Natural killer cell treated with Interleukin-12 subunit alpha and Interleukin-12 subunit beta and Interleukin-15 and Interleukin-18, amount 100 ng/mL, for 72 hours (primary cell): ENCODE results near the gene TERT. TPM values are rescaled to one million over a fixed set of nuclear protein-coding genes. Genes with fewer than 3 reads are reported as not detected.
"Not testable (repeated sequence)": the region's sequence is repeated elsewhere in the genome, so short reads cannot be mapped to it uniquely, and the experiment has no call there.

Experiments used
- ATAC-seq, 2 donors: fragments of 150-1000 bp; cut with Tn5 transposase in 1 of 2; sonication (Bioruptor Pico), chemical (Tn5 transposase) in 1 of 2; 2 replicates each; pipeline ENCODE4 v1.10.0; 2021
- DNase-seq: peaks from one replicate; pipeline ENCODE4 v3.0.0; 2022; ENCODE audit warnings: low spot score
- H3K27ac Mint-ChIP-seq, 2 donors: 1 replicate in 1 of 2; 2 replicates in 1 of 2; pipeline ENCODE4 v1.8.0; 2022; ENCODE audit warnings: mixed read lengths in 2 of 2, mild to moderate bottlenecking in 1 of 2, moderate library complexity in 1 of 2
- H3K27me3 Mint-ChIP-seq, 2 donors: 1 replicate in 1 of 2; 2 replicates in 1 of 2; pipeline ENCODE4 v1.8.0; 2022; ENCODE audit warnings: mixed read lengths in 2 of 2
- H3K36me3 Mint-ChIP-seq: one replicate; pipeline ENCODE4 v1.8.0; 2022; ENCODE audit warnings: mixed read lengths
- H3K4me1 Mint-ChIP-seq, 2 donors: 1 replicate in 1 of 2; 2 replicates in 1 of 2; pipeline ENCODE4 v1.8.0; 2022; ENCODE audit warnings: low read depth in 2 of 2, mixed read lengths in 2 of 2, mild to moderate bottlenecking in 1 of 2
- H3K4me3 Mint-ChIP-seq: one replicate; pipeline ENCODE4 v1.8.0; 2022; ENCODE audit warnings: mixed read lengths
- H3K9me3 Mint-ChIP-seq: 2 replicates; pipeline ENCODE4 v1.8.0; 2022; ENCODE audit warnings: mixed read lengths
- total RNA-seq, 2 donors: library from RNA; stranded (reverse); gene quantifications; one replicate each; pipeline ENCODE4 v1.2.3, GENCODE V29; 2022

The TERT gene
- 1 to 10 TPM in 1 of 2 donors, not detected in 1; 1.3 TPM for total RNA-seq

- DNase-seq, result no peak
- Mint-ChIP-seq H3K4me3 (no peak within 1 kb of the TSS), H3K27ac (no peak within 1 kb of the TSS), H3K4me1 (no peaks in the 10 kb centered on the region), H3K36me3 (no peaks in the 10 kb centered on the region), H3K27me3 (peaks cover 7 to 14% of the 10 kb centered on the region in 2 donors), H3K9me3 (no peaks in the 10 kb centered on the region)
- peak; percentile 38 to 65 for ATAC-seq
Measured at GRCh38 chr5:1294835-1295649, at the start of gene TERT. Gene TERT (minus strand): TSS chr5:1295068. CDS start chr5:1294989, 79 bp downstream.

GRCh38 chr5:1343931-1344901 lies 49.3 kb upstream of the TERT start:
- no peaks in the 10 kb centered on the region for H3K27me3 Mint-ChIP-seq
- ATAC-seq, result peak in 1 of 2 donors; percentile 3
- DNase-seq, result peak; percentile 29
- H3K4me1 Mint-ChIP-seq, result peaks cover 16 to 18% of the 10 kb centered on the region in 2 donors
- H3K27ac Mint-ChIP-seq, result peak overlapping the region; percentile 80 to 83
- H3K9me3 Mint-ChIP-seq, result no peaks in the 10 kb centered on the region
- H3K36me3 Mint-ChIP-seq, result peaks cover 13% of the 10 kb centered on the region
- peak overlapping the region; percentile 97 for H3K4me3 Mint-ChIP-seq

- H3K36me3 Mint-ChIP-seq, result peaks cover 13% of the 10 kb centered on the region
- no peaks in the 10 kb centered on the region for H3K27me3 Mint-ChIP-seq
- peaks cover 16 to 18% of the 10 kb centered on the region in 2 donors for H3K4me1 Mint-ChIP-seq
- H3K9me3 Mint-ChIP-seq, result no peaks in the 10 kb centered on the region
- peak overlapping the region; percentile 97 for H3K4me3 Mint-ChIP-seq
- ATAC-seq (no peak), DNase-seq (peak; percentile 45)
- H3K27ac Mint-ChIP-seq, result peak overlapping the region in 1 of 2 donors; percentile 10
Measured at GRCh38 chr5:1343315-1343751, 48.5 kb upstream of the TERT start.

GRCh38 chr5:1342711-1343110 lies 47.8 kb upstream of the TERT start:
- peaks cover 13% of the 10 kb centered on the region for H3K36me3 Mint-ChIP-seq
- H3K4me3 Mint-ChIP-seq, result peak overlapping the region; percentile 97
- H3K9me3 Mint-ChIP-seq, ATAC-seq, H3K27me3 Mint-ChIP-seq: not testable (repeated sequence)
- H3K27ac Mint-ChIP-seq, result peak overlapping the region in 1 of 2 donors; percentile 10
- peaks cover 16 to 18% of the 10 kb centered on the region in 2 donors for H3K4me1 Mint-ChIP-seq
- peak; percentile 22 for DNase-seq

- DNase-seq, result no peak
- no peak overlapping the region for H3K27ac Mint-ChIP-seq
Measured at GRCh38 chr5:1342268-1342667, 47.4 kb upstream of the TERT start.

GRCh38 chr5:1341863-1342262 lies 47.0 kb upstream of the TERT start:
- Mint-ChIP-seq H3K9me3 (no peaks in the 10 kb centered on the region), H3K4me1 (peaks cover 16 to 18% of the 10 kb centered on the region in 2 donors), H3K27ac (no peak overlapping the region), H3K36me3 (peaks cover 13% of the 10 kb centered on the region), H3K27me3 (no peaks in the 10 kb centered on the region), H3K4me3 (no peak overlapping the region)
- ATAC-seq (no peak), DNase-seq (peak; percentile 50)

More at GRCh38 chr5:1342268-1342667, 47.4 kb upstream of the TERT start:
- ATAC-seq, result no peak
- peaks cover 13% of the 10 kb centered on the region for H3K36me3 Mint-ChIP-seq
- no peaks in the 10 kb centered on the region for H3K9me3 Mint-ChIP-seq
- no peaks in the 10 kb centered on the region for H3K27me3 Mint-ChIP-seq
- no peak overlapping the region for H3K4me3 Mint-ChIP-seq
- H3K4me1 Mint-ChIP-seq, result peaks cover 16 to 18% of the 10 kb centered on the region in 2 donors

- peak; percentile 28 for DNase-seq
- ATAC-seq, H3K9me3 Mint-ChIP-seq, H3K4me3 Mint-ChIP-seq, H3K27ac Mint-ChIP-seq, H3K27me3 Mint-ChIP-seq: not testable (repeated sequence)
- Mint-ChIP-seq H3K36me3 (peaks cover 13% of the 10 kb centered on the region), H3K4me1 (peaks cover 12 to 18% of the 10 kb centered on the region in 2 donors)
Measured at GRCh38 chr5:1339818-1340210, 44.9 kb upstream of the TERT start.

- not testable (repeated sequence) for H3K27me3 Mint-ChIP-seq, H3K4me3 Mint-ChIP-seq, H3K9me3 Mint-ChIP-seq, H3K27ac Mint-ChIP-seq, ATAC-seq
- Mint-ChIP-seq H3K36me3 (peaks cover 13% of the 10 kb centered on the region), H3K4me1 (peaks cover 12 to 18% of the 10 kb centered on the region in 2 donors)
- DNase-seq, result peak; percentile 10
Measured at GRCh38 chr5:1339139-1339817, 44.4 kb upstream of the TERT start.

GRCh38 chr5:1338506-1339070 lies 43.7 kb upstream of the TERT start:
- H3K36me3 Mint-ChIP-seq, result peaks cover 8% of the 10 kb centered on the region
- peaks cover 5 to 12% of the 10 kb centered on the region in 2 donors for H3K4me1 Mint-ChIP-seq
- H3K27me3 Mint-ChIP-seq, result no peaks in the 10 kb centered on the region
- H3K4me3 Mint-ChIP-seq, result no peak overlapping the region
- H3K27ac Mint-ChIP-seq, result no peak overlapping the region
- ATAC-seq (no peak), DNase-seq (peak; percentile 37)
- no peaks in the 10 kb centered on the region for H3K9me3 Mint-ChIP-seq

- Mint-ChIP-seq H3K36me3 (peaks cover 8% of the 10 kb centered on the region), H3K9me3 (no peaks in the 10 kb centered on the region), H3K4me3 (no peak overlapping the region), H3K27ac (no peak overlapping the region), H3K4me1 (peaks cover 3 to 12% of the 10 kb centered on the region in 2 donors), H3K27me3 (no peaks in the 10 kb centered on the region)
- ATAC-seq, result no peak
- DNase-seq, result no peak
Measured at GRCh38 chr5:1338196-1338490, 43.3 kb upstream of the TERT start.

- Mint-ChIP-seq H3K4me1 (peaks cover 0 to 10% of the 10 kb centered on the region in 2 donors), H3K4me3 (no peak overlapping the region), H3K36me3 (peaks cover 8% of the 10 kb centered on the region), H3K27me3 (no peaks in the 10 kb centered on the region), H3K27ac (no peak overlapping the region), H3K9me3 (no peaks in the 10 kb centered on the region)
- ATAC-seq (no peak), DNase-seq (peak; percentile 54)
Measured at GRCh38 chr5:1337489-1338195, 42.8 kb upstream of the TERT start.

- Mint-ChIP-seq H3K27me3 (no peaks in the 10 kb centered on the region), H3K36me3 (peaks cover 8% of the 10 kb centered on the region), H3K9me3 (no peaks in the 10 kb centered on the region), H3K27ac (no peak overlapping the region), H3K4me1 (peaks cover 0 to 10% of the 10 kb centered on the region in 2 donors), H3K4me3 (no peak overlapping the region)
- peak; percentile 62 for DNase-seq
- ATAC-seq, result no peak
Measured at GRCh38 chr5:1336749-1337488, 42.1 kb upstream of the TERT start.
